ENCODE measurements around the gene UQCR10.

- TF ChIP-seq EP300 (conservative IDR thresholded peaks at IDR 0.05; ENCODE audit: poor library complexity, severe bottlenecking) (no peak), RAD21 (conservative IDR thresholded peaks at IDR 0.05) (no peak), REST (IDR thresholded peaks at IDR 0.05; ENCODE audit: borderline replicate concordance) (no peak), POLR2AphosphoS5 (IDR thresholded peaks at IDR 0.05) (no peak), CTCF (IDR thresholded peaks at IDR 0.05; ENCODE audit: poor library complexity, severe bottlenecking) (no peak), EZH2 (IDR thresholded peaks at IDR 0.05; ENCODE audit: borderline replicate concordance, insufficient read depth, low read length, poor library complexity, severe bottlenecking) (no peak)
Measured at GRCh38 chr22:29801153-29801552, 34.0 kb downstream of the UQCR10 start.

Data from neural cell (in vitro differentiated cells).